ENCODE results near the gene SMR3A.

The SMR3A gene

GRCh38 chr4:70371987-70372386 is 11.4 kb downstream of the SMR3A start:
- CTCF ChIA-PET: no interaction called here
- TF ChIP-seq CTCF (conservative IDR thresholded peaks at IDR 0.05; ENCODE audit: low read depth): no peak
- POLR2A ChIA-PET (ENCODE audit: low non-redundant PET): no interaction called here
- H3K27ac ChIP-seq: no peak overlapping the region
- no peak for DNase-seq (ENCODE audit: low spot score)

- no peak overlapping the region for H3K27ac ChIP-seq
- DNase-seq (ENCODE audit: low spot score): no peak
- ChIA-PET POLR2A (ENCODE audit: low non-redundant PET) (no interaction called here), CTCF (no interaction called here)
- TF ChIP-seq CTCF (conservative IDR thresholded peaks at IDR 0.05; ENCODE audit: low read depth): no peak
These were observed 12.2 kb downstream of the SMR3A start for GRCh38 chr4:70372760-70373159.

GRCh38 chr4:70380578-70380977 is 20.0 kb downstream of the SMR3A start:
- POLR2A ChIA-PET (ENCODE audit: low non-redundant PET): no interaction called here
- CTCF ChIA-PET: no interaction called here
- H3K27ac ChIP-seq: no peak overlapping the region
- no peak for DNase-seq (ENCODE audit: low spot score)
- no peak for TF ChIP-seq CTCF (conservative IDR thresholded peaks at IDR 0.05; ENCODE audit: low read depth)

- CTCF ChIA-PET: no interaction called here
- POLR2A ChIA-PET (ENCODE audit: low non-redundant PET): no interaction called here
- H3K27ac ChIP-seq: no peak within 1 kb of the TSS
- DNase-seq (ENCODE audit: low spot score): no peak
- no peak for TF ChIP-seq CTCF (conservative IDR thresholded peaks at IDR 0.05; ENCODE audit: low read depth)
These were observed 22.2 kb downstream of the SMR3A start, which contains the start of gene SMR3B for GRCh38 chr4:70382691-70383181. Gene SMR3B (plus strand): TSS chr4:70383131. CDS start chr4:70384511, 1,380 bp downstream.

- TF ChIP-seq CTCF (conservative IDR thresholded peaks at IDR 0.05; ENCODE audit: low read depth): no peak
- ChIA-PET CTCF (interaction anchor here (0.6 kb wide), 2 partner anchors 205 to 562 kb away, joined by 3 to 4 read pairs; no protein-coding TSS in a partner anchor), POLR2A (ENCODE audit: low non-redundant PET) (no interaction called here)
- DNase-seq (ENCODE audit: low spot score): no peak
- no peak overlapping the region for H3K27ac ChIP-seq
These were observed 31.7 kb downstream of the SMR3A start for GRCh38 chr4:70392057-70392776.

GRCh38 chr4:70397580-70397979 is 37.0 kb downstream of the SMR3A start, which contains the start of gene OPRPN:
Gene OPRPN (plus strand): TSS chr4:70397940. CDS start chr4:70399286, 1,346 bp downstream.
- no peak for DNase-seq (ENCODE audit: low spot score)
- no peak within 1 kb of the TSS for H3K27ac ChIP-seq
- CTCF ChIA-PET: no interaction called here
- POLR2A ChIA-PET (ENCODE audit: low non-redundant PET): no interaction called here
- TF ChIP-seq CTCF (conservative IDR thresholded peaks at IDR 0.05; ENCODE audit: low read depth): no peak

Measured in RWPE1 (cell line).